B cell (primary cell): ENCODE data around the gene BCL2. TPM values are rescaled to one million over a fixed set of nuclear protein-coding genes. Genes with fewer than 3 reads are reported as not detected.

ENCODE experiments used
- ATAC-seq: fragments of 200-7000 bp; cut with Tn5 transposase; one replicate; pipeline ENCODE4 v1.10.0; 2021; ENCODE audit warnings: low read depth, mild to moderate bottlenecking, moderate number of reproducible peaks, moderate library complexity
- CTCF ChIA-PET: fragments of 350-600 bp; sonication (Branson Sonifier 250); formaldehyde crosslinking; loops from one replicate; lab custom pipeline; 2021; ENCODE audit warnings: antibody characterized with exemption, inconsistent platforms; lab: Charles Lee
- POLR2A ChIA-PET: fragments of 350-600 bp; sonication (Branson Sonifier 250); formaldehyde crosslinking; loops from one replicate; lab custom pipeline; 2021; ENCODE audit warnings: antibody characterized with exemption; lab: Charles Lee
- DNase-seq: peaks from one replicate; pipeline ENCODE4 v3.0.0; 2013
- H2AFZ ChIP-seq: 2 replicates; pipeline ENCODE4 v1.6.1; 2012; ENCODE audit warnings: mild to moderate bottlenecking, low read depth, low read length; ENCODE audit not compliant: insufficient read depth, poor library complexity, severe bottlenecking
- H3K27ac ChIP-seq, 2 donors: 1 replicate in 1 of 2; 2 replicates in 1 of 2; pipeline ENCODE4 v1.5.1; 2012 to 2013; ENCODE audit warnings: low read length in 2 of 2, mild to moderate bottlenecking in 2 of 2, moderate library complexity in 1 of 2
- H3K27me3 ChIP-seq, 4 experiments: fragments of 200-600 bp in 1 of 4; sonication (generic) in 1 of 4; replicated peaks in 1 of 4; 1 replicate in 2 of 4; 2 replicates in 2 of 4; pipeline versions ENCODE4 v1.6.1 to v1.7.0; 2013 to 2016; ENCODE audit warnings: low read length in 3 of 4, mild to moderate bottlenecking in 2 of 4, mixed read lengths in 1 of 4, moderate library complexity in 1 of 4; ENCODE audit not compliant: insufficient read depth in 4 of 4, control insufficient read depth in 3 of 4; ENCODE audit errors: control extremely low read depth in 1 of 4
- H3K36me3 ChIP-seq, 2 experiments: replicated peaks in 1 of 2; 1 replicate in 1 of 2; 2 replicates in 1 of 2; pipeline versions ENCODE4 v1.6.1 to v1.7.1; 2013; ENCODE audit warnings: low read length in 1 of 2; ENCODE audit not compliant: insufficient read depth in 2 of 2, control insufficient read depth in 1 of 2; ENCODE audit errors: control extremely low read depth in 1 of 2, extremely low read depth in 1 of 2
- H3K4me1 ChIP-seq, 2 donors: fragments of 200-600 bp in 1 of 2; sonication (generic) in 1 of 2; 1 replicate in 1 of 2; 2 replicates in 1 of 2; pipeline versions ENCODE4 v1.5.1 to v1.6.1; 2013 to 2017; ENCODE audit warnings: low read length in 2 of 2; ENCODE audit not compliant: control insufficient read depth in 2 of 2, insufficient read depth in 2 of 2
- H3K4me2 ChIP-seq: replicated peaks from 2 replicates; pipeline ENCODE3; 2012; ENCODE audit warnings: mild to moderate bottlenecking, low read depth, low read length; ENCODE audit not compliant: poor library complexity, severe bottlenecking
- H3K4me3 ChIP-seq, 5 experiments: fragments of 200-600 bp in 1 of 5; sonication (generic) in 1 of 5; 1 replicate in 3 of 5; 2 replicates in 2 of 5; pipeline versions ENCODE4 v1.5.1 to v1.7.0; 2011 to 2016; ENCODE audit warnings: low read length in 4 of 5, mild to moderate bottlenecking in 4 of 5, low read depth in 2 of 5, control low read depth in 1 of 5, moderate library complexity in 1 of 5; ENCODE audit not compliant: insufficient read depth in 1 of 5; ENCODE audit errors: control extremely low read depth in 1 of 5, extremely low read depth in 1 of 5
- H3K79me2 ChIP-seq: fragments of 200-600 bp; sonication (generic); one replicate; pipeline ENCODE4 v1.6.0; 2016; ENCODE audit warnings: low read length; ENCODE audit not compliant: control insufficient read depth, insufficient read depth
- H3K9ac ChIP-seq: fragments of 200-600 bp; sonication (generic); 2 replicates; pipeline ENCODE4 v1.6.1; 2017; ENCODE audit warnings: mild to moderate bottlenecking, low read length, moderate library complexity
- H3K9me3 ChIP-seq, 3 donors: one replicate each; pipeline versions ENCODE4 v1.6.1 to v1.7.1; 2013; ENCODE audit warnings: low read length in 2 of 3; ENCODE audit not compliant: control insufficient read depth in 2 of 3, insufficient read depth in 1 of 3; ENCODE audit errors: control extremely low read depth in 1 of 3
- H4K20me1 ChIP-seq: 2 replicates; pipeline ENCODE4 v1.6.0; 2012; ENCODE audit warnings: mild to moderate bottlenecking, low read length; ENCODE audit not compliant: insufficient read depth, control insufficient read depth, poor library complexity, severe bottlenecking
- H3K27ac Mint-ChIP-seq: one replicate; pipeline ENCODE4 v1.8.0; 2021; ENCODE audit warnings: mixed read lengths
- H3K27me3 Mint-ChIP-seq: one replicate; pipeline ENCODE4 v1.8.0; 2021; ENCODE audit warnings: mixed read lengths
- H3K4me1 Mint-ChIP-seq: one replicate; pipeline ENCODE4 v1.8.0; 2021; ENCODE audit warnings: mixed read lengths
- H3K4me3 Mint-ChIP-seq: one replicate; pipeline ENCODE4 v1.8.0; 2021; ENCODE audit warnings: mixed read lengths
- H3K9me3 Mint-ChIP-seq: one replicate; pipeline ENCODE4 v1.8.0; 2022; ENCODE audit warnings: mixed read lengths; ENCODE audit not compliant: insufficient read depth
- EZH2 ChIP-seq: IDR thresholded peaks from 2 replicates; pipeline ENCODE4 v1.6.1; 2012; ENCODE audit warnings: borderline replicate concordance, low read depth, mild to moderate bottlenecking, moderate library complexity, low read length; ENCODE audit not compliant: insufficient read depth, poor library complexity, severe bottlenecking
- WGBS: methylation state at CpG from one replicate; pipeline ENCODE4 v1.1.5; 2013; ENCODE audit warnings: missing lambda C conversion rate; ENCODE audit not compliant: insufficient coverage; 5-methylcytosine and 5-hydroxymethylcytosine counted together
- intact Hi-C: fragments of 100-400 bp; cut with micrococcal nuclease; formaldehyde crosslinking; loops from one replicate; pipeline ENCODE4 v1.10.0; 2022
- polyA plus RNA-seq: library from polyadenylated mRNA; depleted of rRNA; stranded (reverse); fragments of >200 nt; gene quantifications from 2 replicates; pipeline ENCODE4 v1.2.3, GENCODE V29; 2012
- total RNA-seq, 2 donors: library from RNA; stranded (reverse); fragments of 120-200 nt in 1 of 2; gene quantifications; 1 replicate in 1 of 2; 2 replicates in 1 of 2; pipeline versions ENCODE4 v1.2.3 to v1.2.4, GENCODE V29; 2013 to 2022
- TF ChIP-seq, protein P1 (sequence below): fragments of 200-600 bp; IDR thresholded peaks from one replicate; pipeline ENCODE4 v1.8.0; 2022; ENCODE audit warnings: antibody characterized with exemption, mild to moderate bottlenecking

Gene BCL2
- total and polyA plus RNA-seq, 2 donors (not counting 1 experiment from before 2014, with no cell fraction given), result 27.6 to 144 TPM

DNA sequence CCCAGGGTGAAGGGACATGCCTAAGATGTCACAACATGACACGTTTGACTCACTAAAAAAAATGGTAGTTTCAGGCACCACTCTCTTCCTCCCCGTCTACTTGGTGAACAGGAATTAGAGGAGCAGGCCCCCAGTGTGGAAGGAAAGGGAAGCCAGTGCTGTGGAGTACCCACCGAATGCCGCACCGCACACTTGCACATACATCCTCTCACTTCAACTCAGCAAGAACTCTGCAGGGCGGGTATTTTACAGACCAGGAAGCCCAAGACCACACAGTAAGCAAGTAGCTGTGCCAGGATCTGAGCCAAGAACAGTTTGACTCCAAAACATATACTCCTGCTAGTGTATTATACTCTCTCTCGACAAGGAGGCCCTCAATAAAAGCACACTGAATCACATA is 69.8 kb downstream of the BCL2 start:
- no peak for ATAC-seq
- intact Hi-C loops, result loop anchor here (5.0 kb wide), 1 partner anchor 43 kb away; no protein-coding TSS in a partner anchor
- Histone ChIP-seq H3K36me3 (peaks cover 0 to 7% of the 10 kb centered on the region in 2 experiments), H4K20me1 (peaks cover 27% of the 10 kb centered on the region), H3K4me2 (peak overlapping the region; percentile 18), H3K27me3 (no peaks in the 10 kb centered on the region), H3K79me2 (peaks cover 97% of the 10 kb centered on the region), H3K27ac (peak overlapping the region in 1 of 2 donors; percentile 35), H3K9me3 (no peaks in the 10 kb centered on the region), H2AFZ (no peak overlapping the region), H3K4me1 (peaks cover 3 to 19% of the 10 kb centered on the region in 2 donors), H3K9ac (no peak overlapping the region), H3K4me3 (no peak overlapping the region)
- H3K4me3 Mint-ChIP-seq, result no peak overlapping the region
- peak overlapping the region; percentile 26 for H3K27ac Mint-ChIP-seq
- DNase-seq, result no peak
- H3K4me1 Mint-ChIP-seq, result peaks cover 47% of the 10 kb centered on the region
- ChIA-PET POLR2A (no interaction called here), CTCF (no interaction called here)
- H3K9me3 Mint-ChIP-seq, result no peaks in the 10 kb centered on the region
- WGBS, result 22% methylated on average over 3 of the region's 7 CpGs
- TF ChIP-seq EZH2, result no peak
- TF ChIP-seq, protein P1, sequence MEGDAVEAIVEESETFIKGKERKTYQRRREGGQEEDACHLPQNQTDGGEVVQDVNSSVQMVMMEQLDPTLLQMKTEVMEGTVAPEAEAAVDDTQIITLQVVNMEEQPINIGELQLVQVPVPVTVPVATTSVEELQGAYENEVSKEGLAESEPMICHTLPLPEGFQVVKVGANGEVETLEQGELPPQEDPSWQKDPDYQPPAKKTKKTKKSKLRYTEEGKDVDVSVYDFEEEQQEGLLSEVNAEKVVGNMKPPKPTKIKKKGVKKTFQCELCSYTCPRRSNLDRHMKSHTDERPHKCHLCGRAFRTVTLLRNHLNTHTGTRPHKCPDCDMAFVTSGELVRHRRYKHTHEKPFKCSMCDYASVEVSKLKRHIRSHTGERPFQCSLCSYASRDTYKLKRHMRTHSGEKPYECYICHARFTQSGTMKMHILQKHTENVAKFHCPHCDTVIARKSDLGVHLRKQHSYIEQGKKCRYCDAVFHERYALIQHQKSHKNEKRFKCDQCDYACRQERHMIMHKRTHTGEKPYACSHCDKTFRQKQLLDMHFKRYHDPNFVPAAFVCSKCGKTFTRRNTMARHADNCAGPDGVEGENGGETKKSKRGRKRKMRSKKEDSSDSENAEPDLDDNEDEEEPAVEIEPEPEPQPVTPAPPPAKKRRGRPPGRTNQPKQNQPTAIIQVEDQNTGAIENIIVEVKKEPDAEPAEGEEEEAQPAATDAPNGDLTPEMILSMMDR, result no peak
- no peaks in the 10 kb centered on the region for H3K27me3 Mint-ChIP-seq

DNA sequence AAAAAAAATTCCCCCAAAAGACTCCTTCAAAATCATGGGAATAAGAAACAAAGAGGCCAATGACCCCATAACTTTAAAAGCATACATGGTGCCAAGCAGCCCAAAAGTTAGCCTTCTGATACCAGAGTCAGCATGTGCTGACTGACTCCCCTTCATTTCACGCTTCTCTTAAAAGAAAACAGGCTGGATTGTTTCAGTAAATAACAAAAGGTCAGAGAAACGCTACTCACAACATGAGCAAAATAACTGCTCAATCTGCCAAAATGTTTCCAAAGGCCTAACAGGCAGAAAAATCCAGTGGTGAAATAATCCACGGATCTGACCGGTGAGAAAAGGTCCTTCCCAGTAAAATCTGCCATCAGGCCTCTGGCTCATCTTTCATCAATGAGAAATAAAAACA is 71.6 kb downstream of the BCL2 start:
- H3K36me3 ChIP-seq, result peaks cover 0 to 4% of the 10 kb centered on the region in 2 experiments
- no peak overlapping the region for H3K4me2 ChIP-seq
- no peak overlapping the region for H3K4me3 ChIP-seq
- ATAC-seq (no peak), DNase-seq (no peak)
- POLR2A ChIA-PET, result no interaction called here
- Mint-ChIP-seq H3K27ac (no peak overlapping the region), H3K4me3 (no peak overlapping the region), H3K27me3 (no peaks in the 10 kb centered on the region), H3K4me1 (peaks cover 38% of the 10 kb centered on the region), H3K9me3 (no peaks in the 10 kb centered on the region)
- CTCF ChIA-PET, result no interaction called here
- H3K27me3 ChIP-seq, result no peaks in the 10 kb centered on the region
- H3K4me1 ChIP-seq, result peaks cover 3 to 10% of the 10 kb centered on the region in 2 donors
- no peak overlapping the region for H3K27ac ChIP-seq
- no peaks in the 10 kb centered on the region for H3K9me3 ChIP-seq
- H3K9ac ChIP-seq, result no peak overlapping the region
- H3K79me2 ChIP-seq, result peaks cover 94% of the 10 kb centered on the region
- intact Hi-C loops, result no loop called here
- H2AFZ ChIP-seq, result no peak overlapping the region
- peaks cover 27% of the 10 kb centered on the region for H4K20me1 ChIP-seq
- no peak for TF ChIP-seq EZH2
- TF ChIP-seq, protein P1, result no peak
- whole genome bisulfite sequencing, result 98% methylated on average over 4 of the region's 4 CpGs
